HG03469 (cell line): Measurements from ENCODE around the gene MYO1B.

Experiments used
- ATAC-seq: cut with Tn5 transposase; IDR thresholded peaks from one replicate; pipeline ENCODE4 v1.9.1; 2021; ENCODE audit warnings: mild to moderate bottlenecking, moderate library complexity, moderate number of reproducible peaks; ENCODE audit not compliant: unreplicated experiment

MYO1B gene

DNA sequence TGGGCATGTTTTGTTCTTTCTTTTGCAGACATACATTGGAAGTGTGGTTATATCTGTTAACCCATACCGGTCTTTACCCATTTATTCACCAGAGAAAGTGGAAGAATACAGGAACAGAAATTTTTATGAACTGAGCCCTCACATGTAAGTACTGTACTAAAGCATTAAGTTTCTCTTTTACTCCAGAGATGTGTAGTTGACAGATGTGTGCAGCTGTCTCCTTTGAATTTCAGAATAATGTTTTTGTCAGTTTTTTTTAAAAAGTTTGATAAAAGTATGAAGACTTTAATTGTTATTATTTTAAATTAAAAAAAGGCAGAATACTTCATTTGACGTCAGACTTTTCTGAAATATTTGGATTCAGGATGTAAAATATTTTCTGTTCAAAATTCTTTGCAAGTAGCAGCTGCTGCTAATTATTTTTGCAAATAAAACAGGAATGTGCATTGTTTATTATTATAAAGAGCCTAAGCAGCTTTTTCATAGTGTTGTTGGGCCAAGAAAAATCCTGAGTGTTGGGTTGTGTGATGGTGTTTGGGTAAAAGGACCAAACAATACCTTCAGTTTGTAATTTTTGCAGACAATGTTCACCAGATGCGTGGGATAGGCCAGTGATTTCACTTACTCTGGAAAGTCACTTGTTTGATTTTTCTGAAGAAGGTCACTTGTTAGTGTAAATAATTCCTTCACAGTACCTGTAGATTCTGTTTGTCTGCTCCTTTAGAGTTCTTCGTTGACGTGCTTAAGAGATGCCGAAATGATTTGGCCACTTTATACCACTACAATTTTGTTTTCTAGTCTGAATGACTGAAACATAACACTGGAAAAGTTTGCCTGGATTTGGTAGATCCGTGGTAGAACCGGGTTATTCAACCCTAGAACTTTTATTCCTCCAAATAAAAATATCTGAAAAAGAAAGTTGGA, 51.1 kb downstream of the MYO1B start:
- no peak for ATAC-seq

- ATAC-seq, result no peak
Observed at GRCh38 chr2:191297033-191297432, 51.8 kb downstream of the MYO1B start.

DNA sequence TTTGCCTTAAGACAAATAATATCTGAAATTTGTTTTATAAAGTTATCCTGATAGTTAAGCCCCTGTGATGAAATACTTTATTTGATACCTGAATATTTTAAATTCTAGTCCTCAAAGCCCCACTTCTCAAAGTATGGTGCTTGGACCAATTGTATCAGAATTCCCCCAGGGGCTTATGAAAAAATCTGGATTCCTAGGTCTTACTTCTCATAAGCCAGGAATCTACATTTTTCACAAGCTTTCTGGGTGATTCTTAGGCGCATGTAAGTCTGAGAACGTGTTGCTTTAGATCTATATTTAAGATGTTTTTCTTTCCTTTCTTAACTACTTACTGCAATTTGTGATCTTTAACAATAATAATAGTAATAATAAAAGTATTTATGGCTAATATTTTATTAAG, 53.1 kb downstream of the MYO1B start:
- ATAC-seq, result no peak

- no peak for ATAC-seq
Observed at GRCh38 chr2:191299010-191299409, 53.8 kb downstream of the MYO1B start.

- no peak for ATAC-seq
Observed at GRCh38 chr2:191299866-191300265, 54.7 kb downstream of the MYO1B start.

GRCh38 chr2:191301971-191302370, 56.8 kb downstream of the MYO1B start:
- no peak for ATAC-seq

DNA sequence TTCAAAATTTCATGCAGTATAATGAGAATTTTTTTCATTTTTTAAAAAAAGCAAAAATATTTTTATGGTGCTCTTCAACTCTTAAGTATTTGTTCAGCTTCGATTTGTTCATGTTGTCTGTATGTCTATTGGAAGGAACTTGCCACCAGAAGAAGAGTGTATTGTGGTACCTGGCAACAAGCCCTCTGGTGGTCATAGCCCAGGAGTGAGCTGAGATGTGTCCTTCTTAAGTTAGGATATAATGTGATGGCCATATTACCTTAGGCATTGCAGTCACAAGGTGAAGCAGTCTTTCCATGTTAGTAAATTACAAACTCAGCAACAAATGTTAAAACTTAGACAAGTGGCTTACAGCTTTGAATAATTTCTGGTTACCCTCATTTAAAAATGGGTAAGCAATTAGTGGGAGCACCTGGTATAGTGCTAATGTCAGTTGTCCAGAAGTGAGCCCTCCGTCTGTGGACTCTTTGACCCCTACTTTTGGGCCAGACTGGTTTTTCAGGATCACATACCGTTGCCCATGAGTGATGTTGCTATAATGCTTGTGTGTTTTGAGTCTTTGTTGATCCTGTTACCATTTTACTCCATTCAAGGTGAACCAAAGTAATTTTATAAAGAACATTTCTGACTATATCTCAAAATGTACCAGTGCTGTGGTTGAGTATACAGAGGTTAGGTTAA, 57.4 kb downstream of the MYO1B start:
- ATAC-seq, result peak; percentile 63

DNA sequence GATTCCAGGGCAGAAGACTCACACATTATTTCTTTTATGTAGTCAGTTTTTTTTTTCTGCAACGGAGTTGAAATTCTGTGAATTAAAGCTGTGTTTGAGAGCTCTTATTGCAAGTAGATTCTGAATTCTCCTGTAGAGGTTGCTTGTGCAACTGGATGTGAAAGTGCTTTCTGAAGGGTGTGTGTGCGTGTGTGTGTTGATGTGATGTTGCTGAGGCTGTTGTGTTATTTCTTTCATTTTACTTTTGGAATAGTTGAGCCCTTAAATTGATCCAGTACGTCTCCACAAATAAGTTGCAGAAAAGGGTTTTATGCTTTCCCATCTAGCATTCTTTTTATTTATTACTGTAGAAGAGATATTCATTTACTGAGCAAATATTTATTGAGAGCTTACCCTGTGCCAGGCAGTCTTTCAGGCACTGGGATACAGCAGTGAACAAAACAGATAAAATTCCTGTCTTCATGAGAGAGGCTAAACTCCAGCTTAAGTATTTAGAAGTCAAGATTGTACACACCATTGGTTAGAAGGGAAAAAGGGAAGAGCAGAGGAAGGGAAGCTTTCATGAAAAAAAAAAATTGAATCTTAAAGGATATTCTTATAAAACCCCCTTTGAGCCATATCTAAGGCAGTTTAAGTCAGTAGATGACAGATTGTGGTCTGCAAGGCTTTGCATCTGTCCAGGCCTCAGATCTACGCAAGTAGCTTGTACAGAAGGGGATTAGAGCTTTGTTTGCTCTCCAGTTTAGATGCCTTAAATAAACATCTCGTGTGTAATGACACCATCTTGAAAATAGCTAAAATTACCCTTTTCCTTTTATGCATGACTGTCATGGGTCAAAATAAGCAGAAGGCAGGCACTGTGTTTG, 58.2 kb downstream of the MYO1B start:
- no peak for ATAC-seq

GRCh38 chr2:191304939-191305875, 60.0 kb downstream of the MYO1B start:
- no peak for ATAC-seq

DNA sequence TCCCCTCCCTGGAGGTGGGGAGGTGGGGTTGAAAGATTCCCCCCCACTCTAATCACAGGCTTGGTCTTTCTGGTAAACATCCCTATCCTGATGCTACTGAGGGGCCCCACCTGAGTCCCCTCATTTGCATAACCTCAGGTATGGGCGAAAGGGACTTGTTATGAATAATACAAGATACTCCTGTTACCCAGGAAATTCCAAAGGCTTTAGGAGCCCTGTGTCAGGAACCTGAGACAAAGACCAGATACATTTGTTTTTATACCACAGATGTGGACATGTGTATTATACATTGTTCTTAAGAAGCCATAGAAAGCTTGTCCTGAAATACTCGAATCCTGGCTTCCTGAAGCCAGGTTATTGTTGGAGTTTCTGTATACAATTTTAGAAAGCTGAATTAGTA, 62.8 kb downstream of the MYO1B start:
- ATAC-seq, result no peak

GRCh38 chr2:191311156-191311555, 66.0 kb downstream of the MYO1B start:
- no peak for ATAC-seq

- no peak for ATAC-seq
Observed at GRCh38 chr2:191311627-191312026, 66.4 kb downstream of the MYO1B start.

DNA sequence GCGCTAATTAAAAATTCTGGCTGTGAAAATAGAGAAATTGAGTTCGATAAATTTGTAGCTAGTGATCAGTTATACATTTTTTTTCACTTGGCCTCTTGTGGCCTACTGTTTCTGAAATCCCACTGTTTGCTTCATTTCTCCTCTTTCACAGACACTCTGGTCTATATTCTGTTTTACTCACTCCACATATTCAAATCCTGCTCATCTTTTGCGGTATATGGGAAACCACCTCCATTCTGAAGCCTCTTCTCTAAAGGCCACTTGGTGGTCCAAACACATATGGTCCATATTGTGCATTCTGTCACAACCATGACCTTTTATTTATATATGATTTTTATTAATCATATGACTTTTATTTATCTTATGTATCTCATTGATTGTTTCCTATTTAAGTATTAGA, 67.0 kb downstream of the MYO1B start:
- no peak for ATAC-seq

- ATAC-seq, result no peak
Observed at GRCh38 chr2:191312662-191313061, 67.5 kb downstream of the MYO1B start.

- ATAC-seq, result no peak
Observed at GRCh38 chr2:191314697-191315364, 69.6 kb downstream of the MYO1B start.

- no peak for ATAC-seq
Observed at GRCh38 chr2:191315365-191315752, 70.2 kb downstream of the MYO1B start.

- ATAC-seq, result no peak
Observed at GRCh38 chr2:191316246-191316994, 71.2 kb downstream of the MYO1B start.

GRCh38 chr2:191318037-191318728, 73.0 kb downstream of the MYO1B start:
- no peak for ATAC-seq
